HG03354 (cell line): Measurements from ENCODE around the gene HPS5.
"Not testable (repeated sequence)": the region's sequence is repeated elsewhere in the genome, so short reads cannot be mapped to it uniquely, and the experiment has no call there.

Source experiments
- ATAC-seq: cut with Tn5 transposase; IDR thresholded peaks from one replicate; pipeline ENCODE4 v1.9.1; 2021; ENCODE audit warnings: mild to moderate bottlenecking; ENCODE audit not compliant: unreplicated experiment, poor library complexity, severe bottlenecking

The HPS5 gene

GRCh38 chr11:18280438-18281045 lies 41.4 kb downstream of the HPS5 start:
- ATAC-seq, result peak; percentile 97

- ATAC-seq, result no peak
Measured at GRCh38 chr11:18277565-18278271, 44.2 kb downstream of the HPS5 start.

DNA sequence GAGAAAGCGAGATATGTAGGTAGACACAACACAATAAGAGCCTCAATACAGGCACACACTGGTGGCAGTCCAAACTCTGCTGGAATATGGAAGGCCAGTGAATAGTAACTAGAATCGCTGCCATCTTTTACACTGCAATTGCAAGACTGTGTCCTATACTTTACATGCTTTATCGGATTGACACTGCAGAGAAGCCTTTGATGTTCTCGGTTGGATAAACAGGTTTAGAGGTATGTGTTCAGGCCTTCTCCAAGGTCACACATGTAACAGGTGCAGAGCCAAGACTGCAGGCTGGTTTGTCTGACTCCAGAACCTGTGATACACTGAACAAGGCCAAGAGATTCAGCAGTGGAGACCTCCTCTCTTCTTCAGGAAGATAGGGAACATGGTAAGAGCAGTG lies 50.7 kb downstream of the HPS5 start:
- no peak for ATAC-seq

- ATAC-seq, result no peak
Measured at GRCh38 chr11:18270102-18270501, 51.8 kb downstream of the HPS5 start.

- ATAC-seq, result not testable (repeated sequence)
Measured at GRCh38 chr11:18269252-18269651, 52.7 kb downstream of the HPS5 start.

DNA sequence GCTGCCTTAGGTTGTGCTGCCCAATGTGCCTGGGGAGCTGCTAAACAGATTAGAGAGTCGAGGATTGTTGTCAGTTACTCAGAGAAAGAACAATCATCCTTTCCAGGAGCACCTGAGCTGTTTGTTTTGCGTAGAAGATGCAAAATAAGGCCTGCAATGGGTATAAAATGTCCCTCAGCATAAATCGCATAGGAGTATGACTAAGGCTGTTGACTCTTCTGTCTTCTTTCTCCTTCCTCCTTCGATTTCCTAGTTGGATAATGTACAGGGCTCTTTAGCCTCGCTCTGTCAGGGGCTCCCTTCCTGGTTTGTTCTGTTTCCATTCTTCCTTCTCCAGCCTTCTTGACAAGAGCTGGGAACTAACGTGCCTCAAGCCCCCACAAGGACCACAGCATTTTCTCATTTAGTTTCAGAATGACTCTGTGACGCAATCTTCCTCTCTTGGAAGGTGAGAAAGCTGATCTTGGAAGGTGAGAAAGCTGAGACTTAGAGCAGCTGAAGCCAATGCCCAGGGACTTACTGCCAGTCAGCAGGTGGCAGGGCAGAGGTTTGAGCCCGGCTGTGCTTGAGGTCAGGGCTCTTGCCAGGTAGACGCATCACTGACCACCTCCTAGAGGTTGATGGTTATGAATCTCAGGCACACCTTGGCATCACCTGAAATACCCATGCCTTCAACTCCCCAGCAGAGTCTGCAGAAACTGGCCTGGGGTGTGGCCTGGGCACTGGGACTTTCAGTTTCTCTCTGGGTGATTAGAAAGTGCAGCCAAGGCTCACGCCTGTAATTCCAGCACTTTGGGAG lies 54.4 kb downstream of the HPS5 start:
- peak; percentile 81 for ATAC-seq

DNA sequence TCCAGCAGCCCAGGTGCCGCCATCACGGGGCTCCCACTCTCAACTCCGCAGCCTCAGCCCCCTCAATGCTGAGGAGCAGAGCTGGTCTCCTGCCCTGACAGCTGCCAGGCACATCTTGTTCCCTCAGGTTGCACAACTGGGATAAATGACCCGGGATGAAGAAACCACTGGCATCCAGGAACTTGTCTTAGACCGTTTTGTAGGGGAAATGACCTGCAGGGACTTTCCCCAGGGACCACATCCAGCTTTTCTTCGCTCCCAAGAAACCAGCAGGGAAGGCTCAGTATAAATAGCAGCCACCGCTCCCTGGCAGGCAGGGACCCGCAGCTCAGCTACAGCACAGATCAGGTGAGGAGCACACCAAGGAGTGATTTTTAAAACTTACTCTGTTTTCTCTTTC lies 56.0 kb downstream of the HPS5 start, which contains the start of gene SAA1:
Gene SAA1 (plus strand): TSS at position 316 of the 400 bp plus-strand sequence. CDS start 624 bp downstream, outside the sequence.
- ATAC-seq, result no peak

DNA sequence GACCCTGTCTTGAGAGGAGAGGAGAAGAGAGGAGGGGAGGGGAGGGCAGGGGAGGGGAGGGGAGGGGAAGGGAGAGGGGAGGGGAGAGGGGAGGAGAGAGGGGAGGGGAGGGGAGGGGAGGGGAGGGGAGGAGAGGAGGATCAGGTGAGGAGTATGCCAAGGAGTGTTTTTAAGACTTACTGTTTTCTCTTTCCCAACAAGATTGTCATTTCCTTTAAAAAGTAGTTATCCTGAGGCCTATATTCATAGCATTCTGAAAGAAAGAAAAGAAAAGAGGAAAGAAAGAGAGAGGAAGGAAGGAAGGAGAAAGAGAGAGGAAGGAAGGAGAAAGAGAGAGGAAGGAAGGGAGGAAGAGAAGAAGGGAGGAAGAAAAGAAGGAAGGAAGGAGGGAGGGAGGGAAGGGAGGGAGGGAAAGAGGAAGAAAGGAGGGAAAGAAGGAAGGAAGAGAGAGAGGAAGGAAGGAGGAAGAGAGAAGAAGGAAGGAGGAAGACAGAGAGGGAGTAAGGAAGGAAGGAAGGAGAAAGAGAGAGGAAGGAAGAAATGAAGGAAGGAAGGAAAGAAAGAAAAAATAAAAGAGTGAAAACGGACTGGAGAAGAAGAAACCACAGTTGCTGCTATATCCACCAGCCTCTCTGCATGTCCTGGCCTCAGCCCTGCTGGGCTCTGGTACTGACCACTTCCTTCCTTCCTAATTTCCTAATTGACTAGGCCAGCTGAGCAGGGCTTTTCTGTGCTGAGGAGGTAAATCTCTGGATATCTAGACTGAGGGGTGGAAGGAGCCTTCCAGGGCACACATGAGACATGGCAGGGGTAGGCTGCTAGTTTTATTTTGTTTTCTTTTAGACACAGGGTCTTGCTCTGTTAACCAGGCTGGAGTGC lies 57.0 kb downstream of the HPS5 start:
- ATAC-seq, result no peak

- ATAC-seq, result no peak
Measured at GRCh38 chr11:18264035-18264434, 57.9 kb downstream of the HPS5 start.

GRCh38 chr11:18262681-18263350 lies 59.1 kb downstream of the HPS5 start:
- ATAC-seq, result not testable (repeated sequence)

- no peak for ATAC-seq
Measured at GRCh38 chr11:18261721-18262120, 60.2 kb downstream of the HPS5 start.

DNA sequence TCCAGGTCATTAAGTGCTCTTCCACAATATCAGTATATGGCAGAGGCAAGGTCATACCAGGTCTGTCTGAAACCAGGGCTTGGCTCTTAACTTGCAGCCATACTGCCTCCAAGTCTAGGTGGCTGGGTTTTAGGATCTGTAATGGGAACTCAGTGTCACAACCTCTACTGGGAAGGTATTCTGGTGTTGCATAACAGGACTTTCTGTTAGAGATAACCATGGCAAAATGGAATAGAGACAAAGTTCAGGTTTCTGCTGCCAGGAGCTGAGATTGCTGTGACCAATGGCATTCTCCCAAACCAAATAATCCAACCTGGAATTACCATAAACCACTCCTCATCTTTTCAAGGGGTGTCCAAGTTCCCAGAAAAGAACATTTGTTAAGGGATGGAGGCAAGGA lies 62.7 kb downstream of the HPS5 start:
- no peak for ATAC-seq

- no peak for ATAC-seq
Measured at GRCh38 chr11:18254781-18255361, 67.1 kb downstream of the HPS5 start.

- ATAC-seq, result no peak
Measured at GRCh38 chr11:18253778-18254338, 68.1 kb downstream of the HPS5 start.

DNA sequence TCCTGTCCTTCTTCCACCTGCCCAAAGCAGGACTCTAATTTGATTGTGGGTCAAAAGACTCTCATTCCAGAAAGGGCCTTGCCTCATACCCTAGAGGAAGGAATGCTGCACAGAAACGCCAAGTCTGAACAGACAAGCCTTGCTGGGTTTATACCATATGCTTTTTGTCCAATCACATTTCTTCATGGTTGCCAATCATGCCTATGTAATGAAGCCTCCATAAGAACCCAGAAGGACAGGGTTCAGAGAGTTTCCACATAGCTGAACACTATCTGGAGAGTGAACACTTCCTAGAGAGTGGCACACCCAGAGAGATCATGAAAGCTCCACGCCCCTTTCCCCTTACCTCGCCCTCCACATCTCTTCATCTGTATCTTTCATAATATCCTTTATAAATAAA lies 68.7 kb downstream of the HPS5 start:
- ATAC-seq, result no peak

- no peak for ATAC-seq
Measured at GRCh38 chr11:18248561-18248960, 73.4 kb downstream of the HPS5 start, which contains the start of gene SAA2. Gene SAA2, minus strand, starts transcription at chr11:18248668. Its CDS starts 657 bp downstream, at chr11:18248011.

- peak; percentile 20 for ATAC-seq
Measured at GRCh38 chr11:18247191-18247581, 74.8 kb downstream of the HPS5 start.

DNA sequence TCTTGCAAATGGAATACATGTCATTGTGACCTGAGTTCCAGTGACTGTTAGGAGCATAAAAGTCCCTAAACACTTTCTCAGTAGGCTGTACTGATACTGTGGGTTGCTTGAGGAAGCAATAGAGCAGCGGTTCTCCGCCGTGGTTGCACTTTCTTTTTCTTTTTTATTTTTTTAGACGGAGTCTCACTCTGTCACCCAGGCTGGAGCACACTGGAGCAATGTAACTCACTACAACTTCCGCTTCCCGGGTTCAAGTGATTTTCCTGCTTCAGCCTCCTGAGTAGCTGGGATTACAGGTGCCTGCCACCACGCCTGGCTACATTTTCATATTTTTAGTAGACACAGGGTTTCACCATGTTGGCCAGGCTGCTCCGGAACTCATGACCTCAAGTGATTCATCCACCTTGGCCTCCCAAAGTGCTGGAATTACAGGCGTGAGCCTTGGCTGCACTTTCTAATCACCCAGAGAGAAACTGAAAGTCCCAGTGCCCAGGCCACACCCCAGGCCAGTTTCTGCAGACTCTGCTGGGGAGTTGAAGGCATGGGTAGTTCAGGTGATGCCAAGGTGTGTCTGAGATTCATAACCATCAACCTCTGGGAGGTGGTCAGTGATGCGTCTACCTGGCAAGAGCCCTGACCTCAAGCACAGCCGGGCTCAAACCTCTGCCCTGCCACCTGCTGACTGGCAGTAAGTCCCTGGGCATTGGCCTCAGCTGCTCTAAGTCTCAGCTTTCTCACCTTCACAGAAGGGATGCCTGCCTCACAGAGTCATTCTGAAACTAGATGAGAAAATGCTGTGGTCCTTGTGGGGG lies 75.4 kb downstream of the HPS5 start:
- peak; percentile 89 for ATAC-seq
